Adrenal gland (tissue), 5 donors: ENCODE results near the gene CCL4.

Source experiments
- CTCF ChIP-seq, 6 experiments: fragments of 450-650 bp in 4 of 6; fragments of 200-600 bp in 2 of 6; sonication (generic) in 1 of 6; IDR thresholded peaks; 1 replicate in 5 of 6; 2 replicates in 1 of 6; pipeline versions ENCODE4 v1.5.1 to v1.8.0; 2016 to 2021; ENCODE audit warnings: antibody characterized with exemption in 6 of 6, mild to moderate bottlenecking in 2 of 6, moderate library complexity in 1 of 6
- POLR2A ChIP-seq, 2 donors: fragments of 450-650 bp; IDR thresholded peaks; one replicate each; pipeline ENCODE4 v1.6.1; 2017; ENCODE audit warnings: antibody characterized with exemption in 2 of 2, mild to moderate bottlenecking in 2 of 2, moderate library complexity in 1 of 2
- donor health status: DM: no; HTN: no; CAD: no.

- no peak for TF ChIP-seq POLR2A (IDR thresholded peaks at IDR 0.05)
- TF ChIP-seq CTCF (IDR thresholded peaks at IDR 0.05), result no peak
Observed at GRCh38 chr17:36085765-36086164, 17.9 kb upstream of the CCL4 start.
